ENCODE results near the gene HOXA5.

DNA sequence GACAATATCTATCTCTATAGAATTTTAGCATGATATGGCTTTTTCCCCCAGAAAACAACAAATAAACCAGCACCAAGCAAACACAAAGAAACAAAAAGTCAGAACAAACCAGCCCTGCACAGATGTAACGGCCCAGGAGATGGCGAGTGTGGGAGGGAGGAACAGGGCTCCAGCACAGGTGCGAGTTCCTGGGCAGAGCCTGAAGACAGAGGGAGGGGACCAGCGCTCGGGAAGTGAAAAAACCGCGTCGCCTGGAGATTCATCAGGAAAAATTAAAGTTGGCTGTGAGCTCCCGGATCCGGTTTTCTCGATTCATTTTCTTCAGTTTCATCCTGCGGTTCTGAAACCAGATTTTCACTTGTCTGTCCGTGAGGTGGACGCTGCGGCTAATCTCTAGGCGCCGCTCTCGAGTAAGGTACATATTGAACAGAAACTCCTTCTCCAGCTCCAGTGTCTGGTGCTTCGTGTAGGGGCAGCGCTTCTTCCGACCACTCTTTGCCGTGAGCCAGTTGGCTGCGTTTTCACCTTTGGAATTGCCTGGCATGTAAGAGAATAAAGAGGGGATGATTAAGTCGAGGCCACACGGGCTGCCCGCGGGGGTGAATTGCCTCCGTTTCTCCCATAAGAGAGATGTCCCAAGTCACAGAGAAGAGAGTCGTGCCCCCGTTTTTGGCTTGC is 28.3 kb upstream of the HOXA5 start:
- TF ChIP-seq ESRRG (CRISPR knock-in tag; IDR thresholded peaks at IDR 0.05) (no peak), BACH2 (CRISPR knock-in tag; IDR thresholded peaks at IDR 0.05; ENCODE audit: borderline replicate concordance) (no peak), ZC3H10 (CRISPR knock-in tag; IDR thresholded peaks at IDR 0.05) (no peak), ZNF70 (CRISPR knock-in tag; IDR thresholded peaks at IDR 0.05) (no peak), CSRNP3 (CRISPR knock-in tag; IDR thresholded peaks at IDR 0.05) (no peak), GLIS3 (CRISPR knock-in tag; IDR thresholded peaks at IDR 0.05) (no peak), RARB (CRISPR knock-in tag; IDR thresholded peaks at IDR 0.05) (no peak), ZFP3 (CRISPR knock-in tag; IDR thresholded peaks at IDR 0.05) (no peak), ARNTL (CRISPR knock-in tag; IDR thresholded peaks at IDR 0.05; ENCODE audit: borderline replicate concordance, low read depth) (no peak), TCF4 (CRISPR knock-in tag; IDR thresholded peaks at IDR 0.05; ENCODE audit: borderline replicate concordance) (no peak)
- TF ChIP-seq, protein P1, sequence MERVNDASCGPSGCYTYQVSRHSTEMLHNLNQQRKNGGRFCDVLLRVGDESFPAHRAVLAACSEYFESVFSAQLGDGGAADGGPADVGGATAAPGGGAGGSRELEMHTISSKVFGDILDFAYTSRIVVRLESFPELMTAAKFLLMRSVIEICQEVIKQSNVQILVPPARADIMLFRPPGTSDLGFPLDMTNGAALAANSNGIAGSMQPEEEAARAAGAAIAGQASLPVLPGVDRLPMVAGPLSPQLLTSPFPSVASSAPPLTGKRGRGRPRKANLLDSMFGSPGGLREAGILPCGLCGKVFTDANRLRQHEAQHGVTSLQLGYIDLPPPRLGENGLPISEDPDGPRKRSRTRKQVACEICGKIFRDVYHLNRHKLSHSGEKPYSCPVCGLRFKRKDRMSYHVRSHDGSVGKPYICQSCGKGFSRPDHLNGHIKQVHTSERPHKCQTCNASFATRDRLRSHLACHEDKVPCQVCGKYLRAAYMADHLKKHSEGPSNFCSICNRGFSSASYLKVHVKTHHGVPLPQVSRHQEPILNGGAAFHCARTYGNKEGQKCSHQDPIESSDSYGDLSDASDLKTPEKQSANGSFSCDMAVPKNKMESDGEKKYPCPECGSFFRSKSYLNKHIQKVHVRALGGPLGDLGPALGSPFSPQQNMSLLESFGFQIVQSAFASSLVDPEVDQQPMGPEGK (CRISPR knock-in tag; IDR thresholded peaks at IDR 0.05; ENCODE audit: borderline replicate concordance), result no peak
- TF ChIP-seq, protein P2, sequence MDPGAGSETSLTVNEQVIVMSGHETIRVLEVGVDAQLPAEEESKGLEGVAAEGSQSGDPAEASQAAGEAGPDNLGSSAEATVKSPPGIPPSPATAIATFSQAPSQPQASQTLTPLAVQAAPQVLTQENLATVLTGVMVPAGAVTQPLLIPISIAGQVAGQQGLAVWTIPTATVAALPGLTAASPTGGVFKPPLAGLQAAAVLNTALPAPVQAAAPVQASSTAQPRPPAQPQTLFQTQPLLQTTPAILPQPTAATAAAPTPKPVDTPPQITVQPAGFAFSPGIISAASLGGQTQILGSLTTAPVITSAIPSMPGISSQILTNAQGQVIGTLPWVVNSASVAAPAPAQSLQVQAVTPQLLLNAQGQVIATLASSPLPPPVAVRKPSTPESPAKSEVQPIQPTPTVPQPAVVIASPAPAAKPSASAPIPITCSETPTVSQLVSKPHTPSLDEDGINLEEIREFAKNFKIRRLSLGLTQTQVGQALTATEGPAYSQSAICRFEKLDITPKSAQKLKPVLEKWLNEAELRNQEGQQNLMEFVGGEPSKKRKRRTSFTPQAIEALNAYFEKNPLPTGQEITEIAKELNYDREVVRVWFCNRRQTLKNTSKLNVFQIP (CRISPR knock-in tag; IDR thresholded peaks at IDR 0.05; ENCODE audit: borderline replicate concordance, low read depth), result no peak
